Tibial nerve (tissue), 4 donors: ENCODE data around the gene KIN. TPM values are rescaled to one million over a fixed set of nuclear protein-coding genes. Genes with fewer than 3 reads are reported as not detected.

ENCODE experiments used
- DNase-seq, 2 donors: peaks; one replicate each; pipeline ENCODE4 v3.0.0-alpha.2; 2019; ENCODE audit warnings: low spot score in 2 of 2
- H3K27ac ChIP-seq, 4 donors: fragments of 200-600 bp; sonication (generic) in 3 of 4; one replicate each; pipeline ENCODE4 v1.5.1; 2017 to 2019; ENCODE audit warnings: mild to moderate bottlenecking in 1 of 4
- H3K27me3 ChIP-seq, 2 donors: fragments of 200-600 bp; sonication (generic) in 1 of 2; one replicate each; pipeline versions ENCODE4 v1.5.1 to v1.6.0; 2017 to 2019
- H3K36me3 ChIP-seq, 3 donors: fragments of 200-600 bp; sonication (generic); one replicate each; pipeline ENCODE4 v1.5.1; 2018 to 2019
- H3K4me1 ChIP-seq, 4 donors: fragments of 200-600 bp; sonication (generic) in 3 of 4; one replicate each; pipeline ENCODE4 v1.5.1; 2017 to 2019
- H3K4me3 ChIP-seq, 4 donors: fragments of 200-600 bp; sonication (generic) in 3 of 4; one replicate each; pipeline ENCODE4 v1.5.1; 2017 to 2019; ENCODE audit warnings: mild to moderate bottlenecking in 1 of 4, moderate library complexity in 1 of 4
- H3K9me3 ChIP-seq, 4 donors: fragments of 200-600 bp; sonication (generic) in 3 of 4; one replicate each; pipeline ENCODE4 v1.5.1; 2017 to 2019
- CTCF ChIP-seq, 5 experiments: fragments of 200-600 bp in 3 of 5; fragments of 450-650 bp in 2 of 5; sonication (generic) in 3 of 5; IDR thresholded peaks; one replicate each; pipeline ENCODE4 v1.5.1; 2016 to 2019; ENCODE audit warnings: antibody characterized with exemption in 5 of 5, mild to moderate bottlenecking in 3 of 5, moderate library complexity in 2 of 5
- EP300 ChIP-seq, 2 donors: sonication (generic); formaldehyde crosslinking; IDR thresholded peaks; one replicate each; pipeline ENCODE4 v1.6.1; 2017; ENCODE audit warnings: antibody characterized with exemption in 2 of 2, mild to moderate bottlenecking in 1 of 2
- POLR2A ChIP-seq, 2 donors: fragments of 450-650 bp; IDR thresholded peaks; one replicate each; pipeline ENCODE4 v1.6.1; 2017; ENCODE audit warnings: antibody characterized with exemption in 2 of 2, mild to moderate bottlenecking in 2 of 2, moderate library complexity in 2 of 2
- WGBS, 2 donors: methylation state at CpG; one replicate each; pipeline ENCODE4 v1.1.5; 2018; 5-methylcytosine and 5-hydroxymethylcytosine counted together
- total RNA-seq, 4 donors: library from RNA; depleted of rRNA; stranded (reverse); fragments of >200 nt; gene quantifications; one replicate each; pipeline ENCODE4 v1.1.0, GENCODE V29; 2016

KIN gene
- total RNA-seq, 4 donors from 2014 or later = 6.9 to 9.2 (median 7.7) TPM

GRCh38 chr10:7811000-7811399 is 23.2 kb upstream of the KIN start:
- H3K4me3 ChIP-seq = no peak overlapping the region
- peaks cover 0 to 30% (median 0%) of the 10 kb centered on the region in 3 donors for H3K36me3 ChIP-seq
- H3K27ac ChIP-seq = no peak overlapping the region
- H3K4me1 ChIP-seq = no peaks in the 10 kb centered on the region
- TF ChIP-seq POLR2A (IDR thresholded peaks at IDR 0.05) (no peak), EP300 (IDR thresholded peaks at IDR 0.05) (no peak)
- H3K9me3 ChIP-seq = no peaks in the 10 kb centered on the region
- 87 to 88% methylated on average over 5 of the region's 5 CpGs for WGBS, 2 donors
- no peak for DNase-seq
- no peaks in the 10 kb centered on the region for H3K27me3 ChIP-seq

GRCh38 chr10:7810443-7810842 is 22.6 kb upstream of the KIN start:
- Histone ChIP-seq H3K9me3 (no peaks in the 10 kb centered on the region), H3K27ac (no peak overlapping the region), H3K27me3 (no peaks in the 10 kb centered on the region), H3K36me3 (peaks cover 0 to 36% (median 0%) of the 10 kb centered on the region in 3 donors), H3K4me3 (no peak overlapping the region), H3K4me1 (no peaks in the 10 kb centered on the region)
- no peak for TF ChIP-seq EP300 (IDR thresholded peaks at IDR 0.05)
- 82 to 84% methylated on average over 7 of the region's 7 CpGs for WGBS, 2 donors
- no peak for DNase-seq

- 73% methylated on average over 4 of the region's 4 CpGs for WGBS, 2 donors
- Histone ChIP-seq H3K9me3 (no peaks in the 10 kb centered on the region), H3K4me1 (no peaks in the 10 kb centered on the region), H3K4me3 (no peak overlapping the region), H3K36me3 (peaks cover 3 to 52% (median 10%) of the 10 kb centered on the region in 3 donors), H3K27ac (no peak overlapping the region), H3K27me3 (no peaks in the 10 kb centered on the region)
- TF ChIP-seq EP300 (IDR thresholded peaks at IDR 0.05) (no peak), POLR2A (IDR thresholded peaks at IDR 0.05) (no peak), CTCF (IDR thresholded peaks at IDR 0.05) (no peak)
- no peak for DNase-seq
Measured at GRCh38 chr10:7808686-7809267, 21.0 kb upstream of the KIN start.

DNA sequence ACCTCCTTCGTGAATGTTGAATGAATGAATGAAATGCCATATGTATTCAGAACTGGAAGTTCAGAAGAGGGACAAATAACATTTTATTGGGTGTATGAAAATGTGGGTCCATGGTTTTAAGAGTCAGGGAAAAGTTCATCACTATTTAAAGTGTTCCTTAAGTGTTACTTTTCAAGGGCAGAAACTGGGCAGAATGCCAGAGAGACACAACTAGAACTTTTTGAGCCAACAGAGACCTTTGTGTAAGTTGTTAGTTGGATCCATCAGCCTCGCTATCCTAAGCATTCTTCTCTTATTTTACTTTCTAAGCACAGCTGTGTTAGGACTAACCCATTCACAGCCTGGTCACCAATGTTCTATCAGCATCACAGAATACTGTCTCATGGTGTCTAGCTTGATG is 16.9 kb upstream of the KIN start:
- TF ChIP-seq POLR2A (IDR thresholded peaks at IDR 0.05) (no peak), EP300 (IDR thresholded peaks at IDR 0.05) (no peak), CTCF (IDR thresholded peaks at IDR 0.05) (no peak)

GRCh38 chr10:7804216-7804615 is 16.4 kb upstream of the KIN start:
- H3K36me3 ChIP-seq = peaks cover 5 to 98% (median 23%) of the 10 kb centered on the region in 3 donors
- no peaks in the 10 kb centered on the region for H3K4me1 ChIP-seq
- 94 to 95% methylated on average over 6 of the region's 6 CpGs for WGBS, 2 donors

More for the DNA sequence above, 16.9 kb upstream of the KIN start:
- H3K4me1 ChIP-seq = no peaks in the 10 kb centered on the region
- H3K27ac ChIP-seq = no peak overlapping the region
- H3K36me3 ChIP-seq = peaks cover 5 to 93% (median 23%) of the 10 kb centered on the region in 3 donors
- H3K27me3 ChIP-seq = no peaks in the 10 kb centered on the region
- no peaks in the 10 kb centered on the region for H3K9me3 ChIP-seq
- 45 to 49% methylated on average over 2 of the region's 2 CpGs for WGBS, 2 donors
- DNase-seq = no peak
- H3K4me3 ChIP-seq = no peak overlapping the region

More at GRCh38 chr10:7804216-7804615, 16.4 kb upstream of the KIN start:
- no peak for TF ChIP-seq EP300 (IDR thresholded peaks at IDR 0.05)
- TF ChIP-seq POLR2A (IDR thresholded peaks at IDR 0.05) = no peak
- TF ChIP-seq CTCF (IDR thresholded peaks at IDR 0.05) = no peak
- Histone ChIP-seq H3K27ac (no peak overlapping the region), H3K27me3 (no peaks in the 10 kb centered on the region), H3K4me3 (no peak overlapping the region), H3K9me3 (no peaks in the 10 kb centered on the region)
- no peak for DNase-seq
